RWPE1 (cell line): ENCODE results near the gene RPL26.
"Not testable (repeated sequence)": the region's sequence is repeated elsewhere in the genome, so short reads cannot be mapped to it uniquely, and the experiment has no call there.

Experiments
- CTCF ChIA-PET: fragments of 350-600 bp; sonication (Branson Sonifier 250); formaldehyde crosslinking; extraction: SDS; loops from one replicate; lab custom pipeline; 2021; lab: Yijun Ruan, JAX
- POLR2A ChIA-PET: fragments of 400-600 bp; formaldehyde crosslinking; extraction: SDS; loops from one replicate; lab custom pipeline; 2020; ENCODE audit warnings: antibody characterized with exemption; ENCODE audit not compliant: low non-redundant PET; lab: Yijun Ruan, JAX
- DNase-seq: peaks from one replicate; pipeline ENCODE4 v3.0.0; 2012; ENCODE audit warnings: low spot score
- H3K27ac ChIP-seq: fragments of 450-650 bp; 2 replicates; pipeline ENCODE4 v1.5.1; 2017
- CTCF ChIP-seq: fragments of 450-650 bp; conservative IDR thresholded peaks from 2 replicates; pipeline ENCODE4 v1.5.1; 2017; ENCODE audit warnings: low read depth, mild to moderate bottlenecking

The RPL26 gene

GRCh38 chr17:8382880-8383142 is 182 bp downstream of the RPL26 start:
- TF ChIP-seq CTCF, result no peak
- peak overlapping the region; percentile 88 for H3K27ac ChIP-seq
- CTCF ChIA-PET, result interaction anchor here (0.6 kb wide), 2 partner anchors 9 to 1337 kb away, joined by 3 to 6 read pairs; no protein-coding TSS in a partner anchor
- no peak for DNase-seq
- POLR2A ChIA-PET, result no interaction called here

GRCh38 chr17:8382052-8382879 is 727 bp downstream of the RPL26 start:
- peak overlapping the region; percentile 88 for H3K27ac ChIP-seq
- TF ChIP-seq CTCF, result no peak
- CTCF ChIA-PET, result interaction anchor here (0.6 kb wide), 2 partner anchors 9 to 1338 kb away, joined by 3 to 6 read pairs; no protein-coding TSS in a partner anchor
- DNase-seq, result no peak
- POLR2A ChIA-PET, result no interaction called here

- POLR2A ChIA-PET, result no interaction called here
- CTCF ChIA-PET, result interaction anchor here (0.7 kb wide), 1 partner anchor 79 kb away, joined by 3 read pairs; no protein-coding TSS in a partner anchor
- TF ChIP-seq CTCF, result no peak
- DNase-seq, result no peak
- no peak overlapping the region for H3K27ac ChIP-seq
Measured at GRCh38 chr17:8380049-8380448, 2.9 kb downstream of the RPL26 start.

- peak overlapping the region; percentile 72 for H3K27ac ChIP-seq
- DNase-seq, POLR2A ChIA-PET, CTCF ChIA-PET: not testable (repeated sequence)
Measured at GRCh38 chr17:8378117-8378516, 4.9 kb downstream of the RPL26 start.

- no peak for DNase-seq
- POLR2A ChIA-PET, result interaction anchor here (0.8 kb wide), 1 partner anchor 20 kb away, joined by 3 read pairs; no protein-coding TSS in a partner anchor
- TF ChIP-seq CTCF, result no peak
- no peak overlapping the region for H3K27ac ChIP-seq
- CTCF ChIA-PET, result interaction anchor here (0.6 to 1.4 kb wide), 4 partner anchors 21 to 1126 kb away, joined by 3 to 5 read pairs (median 4); partner anchors contain the start of gene CTDNEP1
Measured at GRCh38 chr17:8377422-8377821, 5.6 kb downstream of the RPL26 start.

DNA sequence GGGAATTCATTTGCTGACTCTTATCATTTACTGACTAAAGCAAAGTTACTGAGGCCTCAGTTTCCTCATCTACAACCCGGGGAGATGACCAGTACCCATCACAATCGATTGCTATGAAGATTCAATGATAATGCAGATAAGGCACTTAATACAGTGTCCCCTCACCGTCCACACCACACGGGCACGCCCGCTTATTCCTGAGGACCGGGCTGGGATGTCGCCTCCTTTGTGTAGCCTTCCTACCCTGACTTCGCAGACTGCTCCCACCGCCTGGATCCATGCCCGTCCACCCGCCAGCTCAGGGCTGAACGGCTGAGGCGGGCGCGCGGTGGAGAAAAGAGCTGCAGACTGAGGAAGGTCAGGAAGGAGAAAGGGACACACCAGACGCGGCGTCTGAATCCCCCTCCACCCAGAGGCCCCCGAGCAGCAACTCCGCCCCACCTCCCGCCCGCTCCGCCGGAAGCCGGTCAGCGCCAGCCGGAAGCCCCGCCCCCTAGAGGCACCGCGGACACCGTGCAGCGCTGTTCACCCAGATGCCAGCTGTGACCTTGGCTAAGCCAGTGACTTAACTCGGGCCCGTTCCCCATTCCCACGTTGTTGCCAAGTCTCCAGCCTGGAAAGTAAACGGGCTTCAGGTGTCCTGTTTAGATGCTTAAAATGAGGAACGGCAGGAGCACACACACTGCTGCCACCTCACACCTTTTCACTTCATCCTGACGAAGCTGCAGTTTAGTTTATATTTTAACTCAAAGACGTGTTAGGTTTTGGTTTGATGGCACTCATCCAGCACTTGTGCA is 6.5 kb downstream of the RPL26 start, which contains the start of gene KRABD2:
Gene KRABD2 (minus strand): TSS at position 434 of the 797 bp plus-strand sequence.
- H3K27ac ChIP-seq, result peak within 1 kb of the TSS; percentile 89
- ChIA-PET POLR2A (interaction anchor here (0.7 to 0.8 kb wide), 2 partner anchors 19 to 129 kb away, joined by 3 to 5 read pairs; partner anchors contain the start of gene CTC1), CTCF (interaction anchor here (0.6 to 1.4 kb wide), 6 partner anchors 22 to 1125 kb away, joined by 3 to 5 read pairs (median 4); partner anchors contain the start of genes CTDNEP1, MYH10 and NDEL1)
- DNase-seq, result peak; percentile 93
- peak; percentile 61 for TF ChIP-seq CTCF
